Caco-2 (cell line): Measurements from ENCODE around the gene GRHL3. TPM values are rescaled to one million over a fixed set of nuclear protein-coding genes. Genes with fewer than 3 reads are reported as not detected.

Experiments used
- BruUV-seq: library from RNA; stranded (reverse); fragments of 400-500 nt; replicated peaks from 2 replicates; lab custom pipeline; 2021; lab: Mats Ljungman, UMichigan
- CTCF ChIA-PET: fragments of 300-600 bp; sonication (Branson Sonifier 250); formaldehyde crosslinking; loops from one replicate; lab custom pipeline; 2022; ENCODE audit warnings: antibody characterized with exemption; lab: Charles Lee
- POLR2A ChIA-PET: fragments of 300-600 bp; sonication (Branson Sonifier 250); formaldehyde crosslinking; loops from one replicate; lab custom pipeline; 2022; ENCODE audit warnings: antibody characterized with exemption; lab: Charles Lee
- DNase-seq, 2 experiments: peaks; one replicate each; pipeline versions ENCODE4 v3.0.0 to v3.0.0-alpha.2; 2020 to 2022
- H3K27me3 ChIP-seq: replicated peaks from 2 replicates; pipeline ENCODE4 v1.6.0; 2011; ENCODE audit warnings: low read length; ENCODE audit not compliant: control insufficient read depth, insufficient read depth
- H3K36me3 ChIP-seq: 2 replicates; pipeline ENCODE4 v1.5.1; 2011; ENCODE audit warnings: low read length; ENCODE audit not compliant: control insufficient read depth, insufficient read depth
- H3K4me1 ChIP-seq: fragments of 250-450 bp; sonication (Bioruptor Pico); 2 replicates; pipeline ENCODE4 v1.5.1; 2020; ENCODE audit warnings: mild to moderate bottlenecking
- H3K4me3 ChIP-seq: 2 replicates; pipeline ENCODE4 v1.5.1; 2011; ENCODE audit warnings: low read depth, mild to moderate bottlenecking, control low read depth, low read length
- H3K9me3 ChIP-seq: fragments of 250-450 bp; sonication (Bioruptor Pico); 2 replicates; pipeline ENCODE4 v1.5.1; 2020; ENCODE audit warnings: mild to moderate bottlenecking, moderate library complexity
- H3K27ac Mint-ChIP-seq: one replicate; pipeline ENCODE4 v1.8.0; 2022; ENCODE audit warnings: mixed read lengths; ENCODE audit not compliant: unreplicated experiment
- H3K27me3 Mint-ChIP-seq: one replicate; pipeline ENCODE4 v1.8.0; 2022; ENCODE audit warnings: mixed read lengths; ENCODE audit not compliant: insufficient read depth, unreplicated experiment
- H3K36me3 Mint-ChIP-seq: one replicate; pipeline ENCODE4 v1.8.0; 2022; ENCODE audit warnings: mild to moderate bottlenecking, mixed read lengths; ENCODE audit not compliant: insufficient read depth, unreplicated experiment
- H3K4me1 Mint-ChIP-seq: one replicate; pipeline ENCODE4 v1.8.0; 2022; ENCODE audit warnings: low read depth, mixed read lengths; ENCODE audit not compliant: unreplicated experiment
- H3K4me3 Mint-ChIP-seq: one replicate; pipeline ENCODE4 v1.8.0; 2022; ENCODE audit warnings: mild to moderate bottlenecking, moderate library complexity, mixed read lengths; ENCODE audit not compliant: unreplicated experiment
- H3K9me3 Mint-ChIP-seq: one replicate; pipeline ENCODE4 v1.8.0; 2022; ENCODE audit warnings: mixed read lengths; ENCODE audit not compliant: unreplicated experiment
- CTCF ChIP-seq, 2 experiments: fragments of 200-600 bp in 1 of 2; IDR thresholded peaks; 1 replicate in 1 of 2; 2 replicates in 1 of 2; pipeline versions ENCODE4 v1.5.1 to v1.8.0; 2011 to 2022; ENCODE audit warnings: antibody characterized with exemption in 1 of 2, control low read depth in 1 of 2, inconsistent platforms in 1 of 2, low read depth in 1 of 2, low read length in 1 of 2, mild to moderate bottlenecking in 1 of 2, moderate library complexity in 1 of 2; ENCODE audit not compliant: insufficient read depth in 1 of 2, severe bottlenecking in 1 of 2, unreplicated experiment in 1 of 2
- intact Hi-C: fragments of 100-400 bp; cut with micrococcal nuclease; formaldehyde crosslinking; loops from one replicate; pipeline ENCODE4 v1.10.0; 2022; ENCODE audit not compliant: unreplicated experiment
- total RNA-seq: library from RNA; stranded (reverse); gene quantifications from 2 replicates; pipeline ENCODE4 v1.2.3, GENCODE V29; 2022

GRHL3 gene
- total RNA-seq, 1 experiment from 2014 or later, result 2.3 TPM

GRCh38 chr1:24339996-24340395 lies 20.8 kb downstream of the GRHL3 start:
- H3K36me3 Mint-ChIP-seq, result no peaks in the 10 kb centered on the region
- ChIA-PET POLR2A (no interaction called here), CTCF (interaction anchor here (0.6 kb wide), 1 partner anchor 190 kb away, joined by 4 read pairs; no protein-coding TSS in a partner anchor)

DNA sequence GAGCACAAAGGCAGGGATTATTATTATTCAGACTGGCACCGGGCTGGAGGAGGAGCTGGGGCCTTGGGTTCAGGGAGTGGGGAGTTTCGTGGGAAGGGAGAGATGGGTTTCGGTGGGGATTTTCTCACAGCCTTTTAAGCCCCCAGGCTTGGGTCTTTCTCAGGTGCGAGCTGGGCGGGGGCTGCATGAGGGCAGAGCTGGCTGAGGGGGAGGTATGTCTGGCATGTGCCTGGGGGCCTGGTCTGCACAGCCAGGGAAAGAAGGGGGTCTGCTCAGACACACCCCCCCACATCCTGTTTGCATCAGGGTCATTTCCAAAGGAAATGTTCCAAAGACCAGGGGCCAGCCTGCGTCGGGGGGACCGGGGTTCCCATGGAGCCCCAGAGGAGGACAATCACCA lies 21.6 kb downstream of the GRHL3 start:
- BruUV-seq, result no TSS peak
- no peak overlapping the region for H3K4me3 Mint-ChIP-seq
- no peaks in the 10 kb centered on the region for H3K4me1 Mint-ChIP-seq
- no peaks in the 10 kb centered on the region for H3K9me3 Mint-ChIP-seq
- ChIA-PET CTCF (interaction anchor here (0.5 to 0.6 kb wide), 2 partner anchors 50 to 191 kb away, joined by 4 read pairs; no protein-coding TSS in a partner anchor), POLR2A (no interaction called here)
- no peaks in the 10 kb centered on the region for H3K27me3 ChIP-seq
- H3K36me3 Mint-ChIP-seq, result no peaks in the 10 kb centered on the region
- no peaks in the 10 kb centered on the region for H3K36me3 ChIP-seq
- no peak for TF ChIP-seq CTCF (IDR thresholded peaks at IDR 0.05; ENCODE audit: insufficient read depth in 1 of 2, low read depth in 1 of 2, low read length in 1 of 2, severe bottlenecking in 1 of 2, unreplicated experiment in 1 of 2)
- intact Hi-C loops, result no loop called here
- H3K9me3 ChIP-seq, result no peaks in the 10 kb centered on the region
- no peak for DNase-seq
- H3K4me3 ChIP-seq, result no peak overlapping the region
- no peaks in the 10 kb centered on the region for H3K4me1 ChIP-seq
- H3K27ac Mint-ChIP-seq, result no peak overlapping the region
- H3K27me3 Mint-ChIP-seq, result no peaks in the 10 kb centered on the region

More at GRCh38 chr1:24339996-24340395, 20.8 kb downstream of the GRHL3 start:
- Mint-ChIP-seq H3K4me3 (no peak overlapping the region), H3K9me3 (no peaks in the 10 kb centered on the region), H3K27me3 (no peaks in the 10 kb centered on the region), H3K4me1 (no peaks in the 10 kb centered on the region), H3K27ac (no peak overlapping the region)
- no peaks in the 10 kb centered on the region for H3K9me3 ChIP-seq
- no peak for DNase-seq
- no peak overlapping the region for H3K4me3 ChIP-seq
- H3K27me3 ChIP-seq, result no peaks in the 10 kb centered on the region
- intact Hi-C loops, result no loop called here
- H3K4me1 ChIP-seq, result no peaks in the 10 kb centered on the region
- H3K36me3 ChIP-seq, result no peaks in the 10 kb centered on the region
- BruUV-seq, result no TSS peak
- TF ChIP-seq CTCF (IDR thresholded peaks at IDR 0.05; ENCODE audit: insufficient read depth in 1 of 2, low read depth in 1 of 2, low read length in 1 of 2, severe bottlenecking in 1 of 2, unreplicated experiment in 1 of 2), result no peak

GRCh38 chr1:24341260-24341659 lies 22.1 kb downstream of the GRHL3 start:
- no peak for DNase-seq
- Histone ChIP-seq H3K36me3 (no peaks in the 10 kb centered on the region), H3K4me3 (no peak overlapping the region), H3K9me3 (no peaks in the 10 kb centered on the region), H3K27me3 (no peaks in the 10 kb centered on the region), H3K4me1 (no peaks in the 10 kb centered on the region)
- no peak for TF ChIP-seq CTCF (IDR thresholded peaks at IDR 0.05; ENCODE audit: insufficient read depth in 1 of 2, low read depth in 1 of 2, low read length in 1 of 2, severe bottlenecking in 1 of 2, unreplicated experiment in 1 of 2)
- CTCF ChIA-PET, result interaction anchor here (0.5 kb wide), 1 partner anchor 50 kb away, joined by 4 read pairs; no protein-coding TSS in a partner anchor
- POLR2A ChIA-PET, result no interaction called here
- Mint-ChIP-seq H3K4me1 (no peaks in the 10 kb centered on the region), H3K27ac (no peak overlapping the region), H3K36me3 (no peaks in the 10 kb centered on the region), H3K4me3 (no peak overlapping the region), H3K9me3 (no peaks in the 10 kb centered on the region), H3K27me3 (no peaks in the 10 kb centered on the region)
- no TSS peak for BruUV-seq
- intact Hi-C loops, result no loop called here
